HG02885 (cell line): Measurements from ENCODE around the gene PSTPIP1.

ENCODE experiments used
- ATAC-seq: cut with Tn5 transposase; IDR thresholded peaks from one replicate; pipeline ENCODE4 v1.9.1; 2021; ENCODE audit warnings: mild to moderate bottlenecking; ENCODE audit not compliant: unreplicated experiment, poor library complexity

PSTPIP1 gene

GRCh38 chr15:76976572-76977270 lies 18.2 kb upstream of the PSTPIP1 start:
- ATAC-seq, result no peak

DNA sequence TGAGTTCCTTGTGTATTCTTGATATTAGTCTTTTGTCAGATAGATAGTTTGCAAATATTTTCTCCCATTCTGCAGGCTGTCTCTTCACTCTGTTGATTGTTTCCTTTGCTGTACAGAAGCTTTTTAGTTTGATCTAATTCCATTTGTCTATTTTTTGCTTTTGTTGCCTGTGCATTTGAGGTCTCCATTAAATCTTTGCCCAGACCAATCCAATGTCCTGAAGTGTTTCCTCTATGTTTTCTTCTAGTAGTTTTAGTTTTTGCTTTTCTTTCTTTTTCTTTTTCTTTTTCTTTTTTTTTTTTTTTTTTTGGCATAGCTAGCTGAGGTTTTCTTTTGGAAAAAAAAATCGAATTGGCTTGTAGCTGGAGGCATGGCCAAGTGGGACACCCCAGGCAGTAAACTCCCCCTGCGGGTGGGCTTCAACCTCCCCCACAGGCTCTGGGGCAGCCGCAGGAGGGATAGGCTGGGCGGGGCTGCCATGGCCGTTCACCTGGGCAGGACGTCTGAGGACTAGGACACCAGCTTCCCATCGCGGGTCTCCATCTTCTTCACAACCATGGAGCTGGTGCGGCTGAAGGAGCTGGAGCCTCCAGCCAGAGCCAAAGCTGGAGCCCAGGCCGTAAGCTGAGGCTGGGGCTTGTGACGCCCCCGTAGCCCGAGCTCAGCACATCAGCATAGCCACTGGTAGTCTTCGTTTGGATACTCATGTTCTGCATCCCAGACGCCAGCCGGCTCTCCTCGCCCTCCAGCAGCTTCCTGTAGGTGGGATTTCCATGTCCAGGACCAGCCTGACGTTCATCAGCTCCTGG lies 16.2 kb upstream of the PSTPIP1 start:
- no peak for ATAC-seq

DNA sequence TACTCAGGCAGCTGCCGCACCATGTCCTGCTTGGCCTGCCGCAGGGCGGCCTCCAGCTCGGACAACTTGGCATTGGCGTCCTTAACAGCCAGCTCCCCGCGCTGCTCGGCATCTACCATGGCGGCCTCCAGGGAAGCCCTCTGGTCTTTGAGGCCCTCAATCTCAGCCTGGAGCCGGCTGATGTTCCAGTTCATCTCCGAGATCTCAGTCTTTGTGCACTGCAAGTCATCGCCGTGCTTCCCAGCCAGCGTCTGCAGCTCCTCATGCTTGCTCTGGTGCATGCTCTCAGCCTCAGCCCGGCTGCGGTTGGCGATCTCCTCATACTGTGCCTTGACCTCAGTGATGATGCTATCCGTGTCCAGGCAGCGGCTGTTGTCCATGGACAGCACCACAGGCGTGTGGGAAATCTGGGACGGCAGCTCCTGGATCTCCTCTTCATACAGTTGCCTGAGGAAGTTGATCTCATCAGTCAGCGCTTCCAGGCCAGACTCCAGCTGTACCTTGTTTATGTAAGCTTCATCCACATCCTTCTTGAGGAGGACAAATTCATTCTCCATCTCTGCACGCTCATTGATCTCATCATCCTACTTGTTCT lies 15.5 kb upstream of the PSTPIP1 start:
- ATAC-seq, result no peak

- ATAC-seq, result no peak
Measured at GRCh38 chr15:76979996-76980520, 14.9 kb upstream of the PSTPIP1 start.

DNA sequence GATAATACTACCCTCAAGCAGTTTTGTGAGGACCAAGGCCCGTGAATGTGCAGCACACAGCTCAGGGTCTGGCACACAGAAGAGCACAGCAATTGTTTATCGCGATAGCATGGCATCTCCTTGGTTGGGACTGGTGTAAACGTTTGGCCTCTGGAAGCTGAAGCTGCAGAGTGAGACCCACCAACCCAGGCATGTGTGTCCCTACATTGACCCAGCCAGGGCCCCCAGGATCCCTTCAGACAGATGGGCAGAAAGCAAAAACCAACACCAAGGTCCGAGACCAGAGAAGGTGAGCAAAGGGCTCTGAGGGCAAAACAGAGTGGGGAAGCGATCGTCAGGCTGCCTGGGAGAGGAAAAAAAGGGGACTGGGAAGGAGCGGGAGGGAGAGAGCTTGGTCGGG lies 12.6 kb upstream of the PSTPIP1 start:
- ATAC-seq, result no peak

GRCh38 chr15:76982756-76983155 lies 12.2 kb upstream of the PSTPIP1 start:
- no peak for ATAC-seq

GRCh38 chr15:76983590-76984375 lies 11.1 kb upstream of the PSTPIP1 start:
- no peak for ATAC-seq

DNA sequence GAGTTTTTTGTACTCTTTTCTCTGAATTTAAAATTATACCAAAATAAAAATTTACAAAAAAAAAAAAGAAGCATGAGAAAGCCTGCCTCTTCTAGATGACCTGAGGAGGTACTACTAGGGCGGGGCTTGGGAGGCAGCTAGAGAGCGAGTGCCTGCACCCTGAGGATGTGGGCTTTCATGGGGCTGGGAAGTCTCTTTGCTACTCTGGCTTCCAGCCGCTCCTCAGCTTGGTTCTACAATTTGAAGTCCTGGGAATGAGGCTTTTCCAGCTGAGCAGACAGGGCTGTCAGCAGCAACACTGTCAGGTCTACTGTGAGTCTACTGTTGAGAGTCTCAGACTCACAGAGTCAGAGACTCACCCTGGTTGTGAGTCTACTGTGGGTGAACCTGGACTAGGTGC lies 8.2 kb upstream of the PSTPIP1 start:
- no peak for ATAC-seq

- ATAC-seq, result no peak
Measured at GRCh38 chr15:76987276-76987675, 7.7 kb upstream of the PSTPIP1 start.

DNA sequence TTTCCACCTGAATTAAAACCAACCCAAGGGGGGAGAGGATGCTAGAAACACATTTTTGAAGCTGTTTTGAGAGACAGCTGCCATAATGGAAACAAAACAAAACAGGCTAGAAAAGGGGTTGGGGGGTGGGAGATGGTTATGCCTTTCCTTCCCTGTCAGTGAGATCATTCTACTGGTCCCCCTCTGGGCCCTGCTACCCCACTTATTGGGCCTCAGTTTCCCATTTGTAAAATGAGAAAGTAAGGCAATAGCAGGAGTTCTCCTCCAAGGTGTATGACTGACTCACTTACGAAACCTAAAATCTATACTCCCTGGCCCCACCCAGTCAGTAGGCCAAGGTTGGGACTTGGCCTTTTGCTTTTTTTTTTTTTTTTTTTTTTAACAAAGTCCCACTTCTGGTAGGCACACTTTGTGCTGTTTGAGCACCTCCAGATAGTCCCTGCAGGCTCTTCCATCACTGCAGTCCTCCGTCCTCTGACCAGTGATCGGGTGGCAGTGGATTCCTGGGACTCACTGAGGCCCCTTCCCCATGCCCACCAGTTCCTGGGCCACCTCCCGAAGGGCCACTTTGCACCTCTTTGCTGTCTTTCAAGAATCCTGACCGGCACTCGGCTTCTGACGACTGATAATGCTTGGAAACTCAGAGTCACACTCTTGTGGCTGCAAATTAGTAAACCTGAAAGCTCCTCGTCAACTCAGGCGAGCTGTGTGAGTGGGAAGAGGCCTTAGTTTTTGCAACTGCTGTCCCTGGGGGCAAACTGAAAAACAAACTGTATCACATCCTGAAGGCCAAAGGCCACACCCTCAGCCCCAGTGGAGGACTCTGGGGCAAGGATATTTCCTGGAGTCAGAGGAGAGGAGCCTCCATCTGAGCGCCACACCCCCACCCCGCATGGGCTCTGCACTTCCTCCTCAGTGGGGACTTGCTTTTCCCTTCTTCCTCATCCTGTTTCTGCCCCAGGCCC lies 6.7 kb upstream of the PSTPIP1 start:
- ATAC-seq, result peak; percentile 83

- peak; percentile 11 for ATAC-seq
Measured at GRCh38 chr15:76988867-76989780, 5.8 kb upstream of the PSTPIP1 start.

- no peak for ATAC-seq
Measured at GRCh38 chr15:76991048-76991447, 3.9 kb upstream of the PSTPIP1 start.

DNA sequence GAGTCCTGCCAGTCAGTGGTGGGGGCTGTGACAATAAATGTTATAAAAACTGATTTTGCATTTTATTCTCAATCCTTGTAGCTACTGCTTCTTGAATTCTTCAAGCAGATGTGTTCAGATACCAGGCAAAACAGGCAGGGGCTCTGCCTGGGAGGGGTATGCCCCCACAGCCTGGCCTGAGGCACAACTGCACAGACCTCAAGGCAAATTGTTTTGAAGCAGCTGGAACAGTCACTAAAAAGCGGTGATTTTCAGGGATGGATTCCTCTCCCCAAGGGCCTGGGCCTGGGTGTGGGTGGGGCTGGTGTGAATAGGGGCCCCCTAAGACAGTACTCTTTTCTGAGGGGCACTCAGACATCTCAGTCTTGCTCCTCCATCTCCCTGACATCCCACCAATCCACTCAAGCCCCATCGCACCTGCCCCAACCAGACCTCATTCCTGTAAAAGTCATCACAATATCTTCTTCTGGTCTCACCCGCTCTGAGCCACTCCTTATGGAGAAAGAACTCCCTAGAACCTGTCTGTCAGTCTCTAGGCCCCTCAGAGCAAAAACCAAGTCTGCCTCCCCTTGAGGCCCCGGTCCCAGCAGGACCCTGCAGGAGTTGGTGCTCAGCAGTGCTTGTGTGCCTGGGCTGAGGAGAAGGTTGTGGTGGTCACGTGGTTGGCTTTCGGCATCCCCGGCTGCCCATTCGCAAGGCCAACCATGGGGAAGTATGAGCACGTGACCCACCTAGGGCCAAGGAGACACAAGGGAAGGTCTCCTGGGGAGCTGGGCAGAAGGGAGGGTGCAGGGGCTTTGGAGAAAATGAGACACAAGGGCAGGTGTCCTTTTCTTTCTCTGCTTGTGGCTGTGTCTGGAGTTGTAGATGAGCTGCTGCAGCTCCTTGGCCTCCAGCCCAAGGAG lies 2.9 kb upstream of the PSTPIP1 start:
- no peak for ATAC-seq

GRCh38 chr15:76993114-76993725 lies 1.7 kb upstream of the PSTPIP1 start:
- ATAC-seq, result no peak

GRCh38 chr15:76994001-76994400 lies 925 bp upstream of the PSTPIP1 start:
- no peak for ATAC-seq

DNA sequence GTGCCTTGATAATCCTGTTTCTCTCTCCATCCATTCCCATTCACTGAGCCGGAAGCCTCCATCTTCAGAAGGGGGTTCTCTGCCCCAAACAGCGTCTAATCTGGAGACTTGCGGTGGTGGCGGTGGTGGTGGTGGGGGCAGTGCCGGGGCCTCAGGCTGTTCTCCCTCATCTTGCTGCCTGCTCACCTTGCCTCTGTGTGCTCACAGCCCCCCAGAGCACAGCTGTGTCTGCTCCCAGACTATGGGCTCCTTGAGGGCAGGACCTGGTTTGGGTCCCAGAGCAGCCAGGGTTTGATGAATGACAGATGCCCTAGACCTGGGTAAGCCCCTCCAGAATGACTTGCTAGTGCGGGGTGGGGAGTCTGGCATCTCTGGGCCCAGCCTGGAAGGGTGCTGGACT lies 430 bp upstream of the PSTPIP1 start:
- no peak for ATAC-seq

DNA sequence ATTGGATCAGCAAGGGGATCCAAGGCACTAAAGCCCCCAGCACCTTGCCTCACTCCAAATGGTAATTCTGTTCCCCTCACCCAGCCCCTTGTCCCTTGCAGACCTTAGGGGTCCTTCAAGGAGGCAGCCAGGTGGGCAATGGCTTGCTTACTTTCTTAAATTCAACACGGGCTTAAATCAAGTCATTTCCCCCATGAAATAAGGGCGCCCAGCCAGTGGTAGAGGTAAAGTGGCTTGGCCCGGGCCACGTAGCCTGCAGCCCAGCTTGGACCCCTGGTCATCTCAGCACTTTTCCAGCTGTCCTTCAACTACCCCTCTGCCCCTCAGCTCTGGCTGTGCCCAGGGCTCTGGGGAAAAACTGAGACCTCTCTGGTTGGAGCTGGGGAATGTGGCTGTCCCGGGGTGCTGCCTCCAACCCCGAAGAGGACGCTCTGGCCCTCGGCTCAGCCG lies 1.2 kb downstream of the PSTPIP1 start:
- ATAC-seq, result no peak
